Cardiac fibroblast (primary cell): ENCODE results near the gene HNRNPLL.
"Not testable (repeated sequence)": the region's sequence is repeated elsewhere in the genome, so short reads cannot be mapped to it uniquely, and the experiment has no call there.

Experiments used
- DNase-seq, 2 donors: peaks; one replicate each; pipeline versions ENCODE4 v3.0.0 to v3.0.0-alpha.2; 2010; ENCODE audit warnings: low read depth in 2 of 2
- H3K4me3 ChIP-seq, 2 donors: replicated peaks in 1 of 2; 1 replicate in 1 of 2; 2 replicates in 1 of 2; pipeline ENCODE4 v1.5.1; 2011; ENCODE audit warnings: low read depth in 2 of 2, low read length in 2 of 2, mild to moderate bottlenecking in 2 of 2, moderate library complexity in 1 of 2
- CTCF ChIP-seq: IDR thresholded peaks from one replicate; pipeline ENCODE4 v1.5.1; 2011; ENCODE audit warnings: low read depth, mild to moderate bottlenecking, low read length, inconsistent platforms

HNRNPLL gene

GRCh38 chr2:38643021-38643671 is 40.4 kb upstream of the HNRNPLL start:
- TF ChIP-seq CTCF: no peak
- no peak for DNase-seq
- no peak overlapping the region for H3K4me3 ChIP-seq

- H3K4me3 ChIP-seq, DNase-seq: not testable (repeated sequence)
Measured at GRCh38 chr2:38642373-38643017, 39.8 kb upstream of the HNRNPLL start.

GRCh38 chr2:38636069-38636468 is 33.3 kb upstream of the HNRNPLL start:
- no peak for DNase-seq
- no peak for TF ChIP-seq CTCF
- no peak overlapping the region for H3K4me3 ChIP-seq

GRCh38 chr2:38635139-38635538 is 32.4 kb upstream of the HNRNPLL start:
- no peak for DNase-seq
- TF ChIP-seq CTCF: no peak
- no peak overlapping the region for H3K4me3 ChIP-seq

GRCh38 chr2:38634684-38635083 is 32.0 kb upstream of the HNRNPLL start:
- no peak for TF ChIP-seq CTCF
- no peak overlapping the region for H3K4me3 ChIP-seq
- DNase-seq: no peak

- no peak for TF ChIP-seq CTCF
- H3K4me3 ChIP-seq: no peak overlapping the region
- no peak for DNase-seq
Measured at GRCh38 chr2:38633895-38634294, 31.2 kb upstream of the HNRNPLL start.

- DNase-seq: no peak
- no peak for TF ChIP-seq CTCF
- H3K4me3 ChIP-seq: no peak overlapping the region
Measured at GRCh38 chr2:38632980-38633379, 30.3 kb upstream of the HNRNPLL start.
